Stimulated activated CD4-positive, alpha-beta T cell treated with anti-CD3 and anti-CD28 coated beads, Interleukin-4, amount 100 ng/mL, for 48 hours (primary cell): ENCODE measurements around the gene TAF1A.

ENCODE experiments used
- DNase-seq, 2 donors: peaks; one replicate each; pipeline ENCODE4 v3.0.0-alpha.2; 2020; ENCODE audit warnings: low read depth in 2 of 2

TAF1A gene

GRCh38 chr1:222596696-222597095 lies 7.0 kb upstream of the TAF1A start:
- no peak for DNase-seq

GRCh38 chr1:222594789-222595188 lies 5.1 kb upstream of the TAF1A start:
- no peak for DNase-seq

DNA sequence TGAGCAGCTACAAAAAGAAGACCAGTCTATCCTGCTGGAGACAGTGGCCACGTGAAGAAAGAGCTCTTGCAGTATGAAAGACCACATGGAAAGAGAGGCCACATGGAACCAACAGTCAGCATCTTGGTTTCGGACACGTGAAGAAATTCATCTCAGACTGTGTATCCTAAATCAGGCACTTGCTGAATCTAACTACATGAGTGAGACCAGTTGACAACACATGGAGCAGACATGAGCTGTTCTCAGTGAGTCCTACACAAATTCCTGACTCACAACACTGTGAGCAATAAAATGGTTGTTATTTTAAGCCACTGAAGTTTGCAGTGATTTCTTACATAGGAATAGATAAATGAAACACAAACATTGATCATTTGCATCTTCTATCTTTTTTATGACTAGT lies 2.4 kb upstream of the TAF1A start:
- DNase-seq: no peak

DNA sequence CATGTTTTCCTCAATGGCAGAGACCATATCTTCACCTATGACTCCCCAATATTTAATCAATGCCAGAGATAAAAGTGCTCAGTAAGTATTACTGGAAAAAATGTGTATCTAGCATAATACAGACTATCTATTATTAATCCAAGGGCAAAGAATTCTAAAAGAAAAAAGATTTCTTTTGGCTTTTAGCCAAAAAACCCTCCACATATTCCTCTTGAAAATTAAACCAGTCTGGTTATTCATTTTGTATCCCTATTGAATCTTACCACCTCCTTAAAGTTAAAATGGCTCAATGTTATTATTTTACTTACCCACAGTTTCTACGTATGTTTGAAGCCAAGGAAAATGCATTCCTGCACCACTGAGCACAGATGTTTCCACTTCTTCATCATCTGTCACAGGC lies 1.6 kb downstream of the TAF1A start:
- DNase-seq: no peak

DNA sequence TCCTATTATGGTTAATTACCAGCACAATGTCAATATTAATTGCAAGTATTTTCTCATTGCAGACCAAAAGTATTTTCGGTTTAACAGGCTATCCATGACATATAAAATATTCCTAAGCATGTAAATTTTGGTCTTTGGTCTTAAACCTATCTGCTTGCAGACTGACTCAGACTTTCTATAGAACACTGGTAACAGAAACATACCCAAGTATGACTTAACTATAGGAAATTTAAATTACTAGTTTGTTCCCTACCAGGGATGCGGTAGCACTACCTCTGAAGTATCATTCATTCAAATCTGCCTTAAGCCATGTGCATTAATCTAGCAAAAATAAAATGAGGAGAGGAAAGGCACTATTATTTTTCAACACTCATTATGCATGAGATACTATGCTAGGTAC lies 2.9 kb downstream of the TAF1A start:
- no peak for DNase-seq

DNA sequence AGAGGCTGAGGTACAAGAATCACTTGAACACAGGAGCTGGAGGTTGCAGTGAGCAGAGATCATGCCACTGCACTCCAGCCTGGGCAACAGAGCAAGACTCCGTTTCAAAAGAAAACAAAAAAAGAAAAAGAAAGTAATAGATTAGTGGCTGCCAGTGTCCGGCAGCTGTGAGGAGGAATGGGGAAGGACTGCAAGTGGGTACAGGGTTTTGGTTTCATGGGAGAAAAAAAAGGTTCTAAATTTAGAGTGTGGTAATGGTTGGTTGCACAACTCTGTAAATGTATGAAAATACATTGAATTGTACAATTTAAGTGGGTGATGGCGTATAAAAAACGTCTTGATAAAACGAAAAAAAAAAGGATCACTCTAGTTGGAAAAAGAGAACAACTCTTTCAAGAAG lies 6.7 kb downstream of the TAF1A start:
- no peak for DNase-seq

- no peak for DNase-seq
These were observed 7.5 kb downstream of the TAF1A start for GRCh38 chr1:222582099-222582774.

DNA sequence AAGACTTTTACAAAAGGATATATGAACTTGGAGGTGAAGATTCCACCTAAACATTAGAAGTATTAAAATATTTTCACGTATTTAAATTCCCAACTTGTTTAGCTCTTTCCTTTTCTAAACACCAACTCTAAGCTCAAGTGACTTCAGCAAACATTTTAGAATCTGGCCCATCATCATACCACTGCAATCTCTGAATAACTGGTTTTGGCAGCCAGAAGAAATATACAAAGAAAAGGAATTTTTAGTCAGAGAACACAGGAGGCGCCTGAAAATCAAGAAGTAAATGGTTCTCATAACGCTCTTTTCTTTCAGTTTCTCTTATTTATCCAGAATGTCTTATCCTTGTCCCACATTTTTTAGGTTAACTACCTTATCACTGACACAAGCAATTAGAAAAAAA lies 10.4 kb downstream of the TAF1A start:
- DNase-seq: no peak

DNA sequence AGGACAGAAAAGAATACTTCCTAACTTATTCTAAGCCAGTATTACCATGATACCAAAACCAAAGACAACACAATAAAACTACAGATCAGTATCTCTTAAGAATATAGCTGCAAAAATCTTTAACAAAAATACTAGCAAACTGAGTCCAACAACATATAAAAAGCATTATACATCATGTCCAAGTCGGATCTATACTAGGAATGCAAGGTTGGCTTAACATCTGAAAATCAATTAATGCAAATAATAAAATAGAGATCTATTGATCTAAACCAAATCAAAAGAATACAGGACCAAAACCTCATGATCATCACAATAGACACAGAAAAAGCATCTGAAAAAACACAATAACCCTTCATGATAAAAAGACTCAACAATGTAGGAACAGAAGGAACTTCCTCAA lies 18.9 kb downstream of the TAF1A start:
- DNase-seq: no peak

GRCh38 chr1:222561656-222562055 lies 28.1 kb downstream of the TAF1A start:
- DNase-seq: no peak

DNA sequence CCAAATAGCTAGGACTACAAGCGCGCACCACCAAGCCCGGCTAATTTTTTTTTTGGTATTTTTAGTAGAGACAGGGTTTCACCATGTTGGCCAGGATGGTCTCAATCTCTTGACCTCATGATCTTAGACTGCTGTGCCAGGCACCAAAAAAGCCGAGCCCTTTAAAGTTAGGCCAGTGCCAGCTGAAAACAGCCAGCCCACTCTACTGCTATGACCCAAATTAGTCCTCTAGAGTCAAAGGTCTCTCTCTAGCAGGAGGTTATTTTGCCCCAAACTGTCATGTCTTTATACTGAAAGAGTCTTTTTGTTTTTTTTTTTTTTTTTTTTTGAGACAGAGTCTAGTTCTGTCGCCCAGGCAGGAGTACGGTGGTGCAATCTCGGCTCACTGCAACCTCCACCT lies 32.2 kb downstream of the TAF1A start:
- DNase-seq: no peak

GRCh38 chr1:222557148-222557547 lies 32.6 kb downstream of the TAF1A start:
- DNase-seq: no peak

GRCh38 chr1:222555992-222556615 lies 33.6 kb downstream of the TAF1A start:
- no peak for DNase-seq

- DNase-seq: no peak
These were observed 35.6 kb downstream of the TAF1A start for GRCh38 chr1:222554177-222554576.

- no peak for DNase-seq
These were observed 36.9 kb downstream of the TAF1A start for GRCh38 chr1:222552882-222553281.

DNA sequence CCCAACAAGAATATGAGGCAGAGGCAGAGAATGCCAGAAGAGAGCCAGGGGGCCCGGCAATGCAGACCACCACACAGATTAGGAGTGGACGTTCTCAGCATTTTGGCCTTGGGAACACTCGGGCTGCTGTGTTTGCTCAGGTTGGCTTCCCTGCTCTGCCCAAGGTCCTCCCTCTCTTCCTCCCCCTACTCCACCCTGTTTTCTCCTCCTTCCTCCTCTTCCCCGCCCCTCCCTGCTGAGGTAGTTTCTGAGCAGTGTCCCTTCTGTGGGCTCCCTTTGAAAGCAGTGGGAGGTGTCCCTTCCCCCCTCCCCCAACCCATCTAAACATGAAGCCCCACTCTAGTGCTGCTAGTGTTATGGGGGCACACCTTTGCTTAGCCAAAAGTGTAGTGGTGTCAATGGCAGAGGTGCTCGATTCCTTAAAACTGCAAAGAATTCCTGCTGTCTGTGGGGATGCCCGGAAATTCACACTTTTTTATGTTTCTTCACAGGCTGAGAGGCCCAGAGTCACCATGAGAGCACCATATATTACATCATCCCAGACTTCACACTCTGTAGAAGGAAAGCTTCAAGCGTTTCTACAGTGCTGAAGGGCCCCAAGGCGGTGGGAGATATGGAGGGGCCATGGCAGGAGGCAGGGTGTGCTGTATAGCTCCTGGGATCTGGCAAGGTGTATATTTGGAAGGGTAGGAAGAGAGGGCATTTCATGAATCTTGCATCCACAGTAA lies 41.6 kb downstream of the TAF1A start, which contains the start of gene HHIPL2:
TSS of gene HHIPL2 (minus strand) at position 161 of the 728 bp plus-strand sequence. CDS start at position 101, 60 bp downstream.
- no peak for DNase-seq

DNA sequence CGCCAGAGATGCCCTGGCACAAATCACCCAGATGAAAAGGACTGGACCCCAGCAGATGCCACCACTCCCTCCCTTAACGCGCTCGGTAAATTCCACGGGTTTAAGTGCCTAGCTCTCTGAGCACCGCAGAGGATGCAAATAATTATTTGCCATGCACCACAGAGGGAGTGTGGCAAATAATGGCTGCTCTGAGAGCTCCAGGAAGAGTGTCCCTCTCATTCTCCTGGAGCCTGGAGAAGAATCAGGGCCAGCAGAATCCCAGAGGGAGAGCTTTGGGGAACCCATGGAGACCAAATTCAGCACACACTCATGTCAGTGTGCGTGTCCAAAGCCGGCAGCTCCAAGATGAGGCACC lies 42.5 kb downstream of the TAF1A start:
- no peak for DNase-seq

DNA sequence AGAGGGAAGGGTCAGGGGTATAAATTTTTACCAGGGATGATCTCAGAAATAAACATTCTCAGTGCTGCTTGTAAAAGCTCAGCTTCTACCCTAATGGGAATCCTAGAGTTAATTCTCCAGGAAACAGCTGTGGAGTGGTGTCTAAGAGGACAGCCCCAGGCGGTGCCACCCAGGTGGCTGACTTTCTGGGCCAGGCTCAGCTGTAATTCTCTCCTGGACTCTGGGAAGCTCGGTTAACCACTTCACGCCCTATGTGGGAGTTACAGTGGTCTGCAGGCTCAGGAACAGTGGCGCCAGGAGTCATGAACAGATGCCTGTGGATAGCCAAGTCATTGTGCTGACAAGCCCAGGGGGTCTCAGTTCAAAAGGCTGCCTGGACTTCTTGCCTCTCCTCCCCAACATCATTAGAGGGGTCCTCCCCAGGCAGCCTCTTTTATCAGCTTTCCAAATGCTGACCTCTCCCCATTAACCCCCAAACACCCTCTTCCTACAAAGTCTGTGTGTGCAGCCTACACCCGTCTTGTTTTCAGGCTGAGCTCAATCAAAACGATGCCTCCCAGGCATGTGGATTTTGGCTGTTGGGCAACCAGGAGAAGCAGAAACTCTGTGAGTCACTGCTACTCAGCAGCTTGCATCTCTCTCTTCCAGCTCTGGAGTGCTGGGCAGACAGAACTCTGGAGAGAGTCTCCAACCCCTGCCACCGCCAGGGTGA lies 43.0 kb downstream of the TAF1A start:
- DNase-seq: no peak

GRCh38 chr1:222546091-222546490 lies 43.6 kb downstream of the TAF1A start:
- DNase-seq: no peak

- no peak for DNase-seq
These were observed 45.9 kb downstream of the TAF1A start for GRCh38 chr1:222543817-222544216.

DNA sequence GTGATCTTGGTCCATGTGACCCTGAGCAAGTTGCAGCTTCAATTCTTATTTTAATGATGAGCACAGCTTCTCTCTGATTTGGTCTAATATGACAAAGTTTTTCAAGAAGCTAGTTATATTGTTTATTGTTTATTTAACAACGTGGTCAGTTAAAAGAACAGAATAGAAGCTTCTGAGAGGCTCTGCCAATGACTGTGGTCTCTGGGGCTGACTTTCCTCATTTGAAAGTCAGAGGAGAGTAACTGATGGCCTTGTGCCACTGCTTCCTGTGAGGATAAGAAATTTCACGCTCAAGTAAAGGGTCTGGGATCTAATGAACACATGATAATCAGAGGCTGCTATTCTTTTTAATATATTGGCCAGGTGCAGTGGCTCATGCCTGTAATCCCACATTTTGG lies 49.1 kb downstream of the TAF1A start:
- DNase-seq: no peak

- DNase-seq: no peak
These were observed 49.7 kb downstream of the TAF1A start for GRCh38 chr1:222539951-222540597.
